GM23338 (cell line): ENCODE data around the gene KIR2DL4. TPM values are rescaled to one million over a fixed set of nuclear protein-coding genes. Genes with fewer than 3 reads are reported as not detected.
"Not testable (repeated sequence)": the region's sequence is repeated elsewhere in the genome, so short reads cannot be mapped to it uniquely, and the experiment has no call there.

Source experiments
- ATAC-seq: fragments of 200-7000 bp; cut with Tn5 transposase; 3 replicates; pipeline ENCODE4 v1.9.1; 2020
- DNase-seq: peaks from one replicate; pipeline ENCODE4 v3.0.0-alpha.2; 2015; ENCODE audit warnings: low spot score
- H2AFZ ChIP-seq: fragments of 200-600 bp; sonication (generic); 2 replicates; pipeline ENCODE4 v1.8.0; 2016; ENCODE audit warnings: antibody characterized with exemption, mild to moderate bottlenecking, moderate library complexity
- H3F3A ChIP-seq: fragments of 200-600 bp; sonication (generic); replicated peaks from 2 replicates; pipeline ENCODE4 v1.8.0; 2017; ENCODE audit warnings: antibody characterized with exemption, mixed run types, low read depth
- H3K27ac ChIP-seq: fragments of 200-600 bp; sonication (generic); 2 replicates; pipeline ENCODE4 v1.6.1; 2016; ENCODE audit warnings: low read depth
- H3K27me3 ChIP-seq: fragments of 200-600 bp; sonication (generic); 2 replicates; pipeline ENCODE4 v1.8.0; 2016; ENCODE audit warnings: mild to moderate bottlenecking, mixed run types, moderate library complexity; ENCODE audit not compliant: insufficient read depth
- H3K36me3 ChIP-seq: fragments of 200-600 bp; sonication (generic); 2 replicates; pipeline ENCODE4 v1.8.0; 2016; ENCODE audit warnings: mild to moderate bottlenecking; ENCODE audit not compliant: insufficient read depth
- H3K4me1 ChIP-seq: fragments of 200-600 bp; sonication (generic); 2 replicates; pipeline ENCODE4 v1.8.0; 2016; ENCODE audit warnings: mild to moderate bottlenecking, moderate library complexity; ENCODE audit not compliant: insufficient read depth
- H3K4me2 ChIP-seq: fragments of 200-600 bp; sonication (generic); 2 replicates; pipeline ENCODE4 v1.7.1; 2017; ENCODE audit warnings: mixed run types
- H3K4me3 ChIP-seq: fragments of 200-600 bp; sonication (generic); 2 replicates; pipeline ENCODE4 v1.6.1; 2016; ENCODE audit warnings: mixed run types
- H3K79me2 ChIP-seq: fragments of 200-600 bp; sonication (generic); replicated peaks from 2 replicates; pipeline ENCODE4 v1.8.0; 2017; ENCODE audit warnings: mild to moderate bottlenecking; ENCODE audit not compliant: insufficient read depth
- H3K9me2 ChIP-seq: fragments of 200-600 bp; sonication (generic); 2 replicates; pipeline ENCODE4 v1.8.0; 2017; ENCODE audit not compliant: insufficient read depth
- H4K20me1 ChIP-seq: fragments of 200-600 bp; sonication (generic); replicated peaks from 2 replicates; pipeline ENCODE4 v1.8.0; 2017; ENCODE audit warnings: mild to moderate bottlenecking; ENCODE audit not compliant: insufficient read depth
- H3K27ac Mint-ChIP-seq: 2 replicates; pipeline ENCODE4 v1.8.0; 2020; ENCODE audit warnings: inconsistent platforms, mild to moderate bottlenecking, moderate library complexity, mixed read lengths
- H3K27me3 Mint-ChIP-seq: 3 replicates; pipeline ENCODE4 v1.8.0; 2022; ENCODE audit warnings: low read depth, mild to moderate bottlenecking, moderate library complexity, mixed read lengths, inconsistent platforms; ENCODE audit not compliant: insufficient read depth, poor library complexity
- H3K36me3 Mint-ChIP-seq: 3 replicates; pipeline ENCODE4 v1.8.0; 2021; ENCODE audit warnings: low read depth, mild to moderate bottlenecking, inconsistent platforms, moderate library complexity, mixed read lengths
- H3K4me1 Mint-ChIP-seq: 3 replicates; pipeline ENCODE4 v1.8.0; 2020; ENCODE audit warnings: mild to moderate bottlenecking, inconsistent platforms, mixed read lengths
- H3K4me3 Mint-ChIP-seq: 3 replicates; pipeline ENCODE4 v1.8.0; 2021; ENCODE audit warnings: moderate library complexity, mild to moderate bottlenecking, inconsistent platforms, mixed read lengths
- H3K9me3 Mint-ChIP-seq: 3 replicates; pipeline ENCODE4 v1.8.0; 2020; ENCODE audit warnings: moderate library complexity, mild to moderate bottlenecking, inconsistent platforms, mixed read lengths
- polyA plus RNA-seq: library from polyadenylated mRNA; unstranded; fragments of >200 nt; fragmentation: Nextera tagmentation; extraction: Ambion mirVana; gene quantifications from 2 replicates; pipeline ENCODE4 v1.2.1, GENCODE V29; 2016
- total RNA-seq: library from RNA; depleted of rRNA; stranded (reverse); fragments of >200 nt; shearing (Covaris generic); gene quantifications from 2 replicates; pipeline ENCODE4 v1.2.3, GENCODE V29; 2014

Gene KIR2DL4
- total and polyA plus RNA-seq, 2 experiments from 2014 or later = not detected

GRCh38 chr19:54770511-54770910 is 32.9 kb upstream of the KIR2DL4 start:
- not testable (repeated sequence) for H3K9me2 ChIP-seq, ATAC-seq, H3K27ac ChIP-seq, H3K36me3 ChIP-seq, H3F3A ChIP-seq, H3K27me3 ChIP-seq, H3K4me1 ChIP-seq, H3K4me2 ChIP-seq, H3K4me1 Mint-ChIP-seq, H3K4me3 ChIP-seq, H3K79me2 ChIP-seq, H3K27ac Mint-ChIP-seq, DNase-seq, H4K20me1 ChIP-seq, H3K27me3 Mint-ChIP-seq, H3K4me3 Mint-ChIP-seq, H2AFZ ChIP-seq
- Mint-ChIP-seq H3K36me3 (peaks cover 49% of the 10 kb centered on the region), H3K9me3 (peaks cover 94% of the 10 kb centered on the region)

GRCh38 chr19:54771018-54771960 is 32.1 kb upstream of the KIR2DL4 start:
- not testable (repeated sequence) for H3K36me3 ChIP-seq, H3K27ac ChIP-seq, DNase-seq, H3K79me2 ChIP-seq, H3K4me3 ChIP-seq, H3K27me3 ChIP-seq, H3K9me2 ChIP-seq, H3K27ac Mint-ChIP-seq, H3K4me1 Mint-ChIP-seq, ATAC-seq, H3F3A ChIP-seq, H3K4me2 ChIP-seq, H3K27me3 Mint-ChIP-seq, H3K4me1 ChIP-seq, H3K4me3 Mint-ChIP-seq, H4K20me1 ChIP-seq, H2AFZ ChIP-seq
- H3K36me3 Mint-ChIP-seq = peaks cover 46% of the 10 kb centered on the region
- peaks cover 94% of the 10 kb centered on the region for H3K9me3 Mint-ChIP-seq

GRCh38 chr19:54772666-54773065 is 30.7 kb upstream of the KIR2DL4 start:
- H3K4me1 Mint-ChIP-seq, H3K27me3 Mint-ChIP-seq, H3K27ac Mint-ChIP-seq, H3K79me2 ChIP-seq, ATAC-seq, H3K36me3 ChIP-seq, H3K9me2 ChIP-seq, DNase-seq, H3K4me3 Mint-ChIP-seq, H2AFZ ChIP-seq, H3K27me3 ChIP-seq, H3K4me3 ChIP-seq, H4K20me1 ChIP-seq, H3K4me1 ChIP-seq, H3K27ac ChIP-seq, H3F3A ChIP-seq, H3K4me2 ChIP-seq: not testable (repeated sequence)
- H3K9me3 Mint-ChIP-seq = peaks cover 94% of the 10 kb centered on the region
- peaks cover 37% of the 10 kb centered on the region for H3K36me3 Mint-ChIP-seq

- not testable (repeated sequence) for H3F3A ChIP-seq, H3K4me3 ChIP-seq, H3K79me2 ChIP-seq, H3K4me1 Mint-ChIP-seq, H3K27me3 ChIP-seq, H4K20me1 ChIP-seq, H3K27me3 Mint-ChIP-seq, H2AFZ ChIP-seq, H3K27ac Mint-ChIP-seq, DNase-seq, H3K9me2 ChIP-seq, H3K27ac ChIP-seq, H3K4me2 ChIP-seq, H3K4me3 Mint-ChIP-seq, H3K4me1 ChIP-seq, ATAC-seq, H3K36me3 ChIP-seq
- Mint-ChIP-seq H3K36me3 (peaks cover 36% of the 10 kb centered on the region), H3K9me3 (peaks cover 93% of the 10 kb centered on the region)
Measured at GRCh38 chr19:54775095-54775815, 28.2 kb upstream of the KIR2DL4 start.

- Mint-ChIP-seq H3K36me3 (peaks cover 33% of the 10 kb centered on the region), H3K9me3 (peaks cover 90% of the 10 kb centered on the region)
- not testable (repeated sequence) for H3K4me1 Mint-ChIP-seq, H3K4me2 ChIP-seq, H3K4me3 ChIP-seq, DNase-seq, H3K36me3 ChIP-seq, H3K9me2 ChIP-seq, H3K27ac Mint-ChIP-seq, H3K4me1 ChIP-seq, H2AFZ ChIP-seq, H3K27me3 Mint-ChIP-seq, H3K27me3 ChIP-seq, H4K20me1 ChIP-seq, H3K27ac ChIP-seq, H3K4me3 Mint-ChIP-seq, ATAC-seq, H3F3A ChIP-seq, H3K79me2 ChIP-seq
Measured at GRCh38 chr19:54775830-54776229, 27.6 kb upstream of the KIR2DL4 start.

- H3K4me3 ChIP-seq, H3K9me2 ChIP-seq, H3F3A ChIP-seq, H3K4me2 ChIP-seq, H4K20me1 ChIP-seq, H3K27ac ChIP-seq, H3K4me1 ChIP-seq, H3K4me3 Mint-ChIP-seq, H3K79me2 ChIP-seq, H3K4me1 Mint-ChIP-seq, H3K27ac Mint-ChIP-seq, H3K36me3 ChIP-seq, ATAC-seq, DNase-seq, H3K27me3 ChIP-seq, H2AFZ ChIP-seq, H3K27me3 Mint-ChIP-seq: not testable (repeated sequence)
- H3K36me3 Mint-ChIP-seq = peaks cover 37% of the 10 kb centered on the region
- H3K9me3 Mint-ChIP-seq = peaks cover 88% of the 10 kb centered on the region
Measured at GRCh38 chr19:54777851-54778250, 25.6 kb upstream of the KIR2DL4 start.
